HG02798 (cell line): ENCODE measurements around the gene MOV10L1.

ENCODE experiments used
- ATAC-seq: cut with Tn5 transposase; IDR thresholded peaks from one replicate; pipeline ENCODE4 v1.9.1; 2021; ENCODE audit warnings: mild to moderate bottlenecking; ENCODE audit not compliant: unreplicated experiment, poor library complexity

The MOV10L1 gene

DNA sequence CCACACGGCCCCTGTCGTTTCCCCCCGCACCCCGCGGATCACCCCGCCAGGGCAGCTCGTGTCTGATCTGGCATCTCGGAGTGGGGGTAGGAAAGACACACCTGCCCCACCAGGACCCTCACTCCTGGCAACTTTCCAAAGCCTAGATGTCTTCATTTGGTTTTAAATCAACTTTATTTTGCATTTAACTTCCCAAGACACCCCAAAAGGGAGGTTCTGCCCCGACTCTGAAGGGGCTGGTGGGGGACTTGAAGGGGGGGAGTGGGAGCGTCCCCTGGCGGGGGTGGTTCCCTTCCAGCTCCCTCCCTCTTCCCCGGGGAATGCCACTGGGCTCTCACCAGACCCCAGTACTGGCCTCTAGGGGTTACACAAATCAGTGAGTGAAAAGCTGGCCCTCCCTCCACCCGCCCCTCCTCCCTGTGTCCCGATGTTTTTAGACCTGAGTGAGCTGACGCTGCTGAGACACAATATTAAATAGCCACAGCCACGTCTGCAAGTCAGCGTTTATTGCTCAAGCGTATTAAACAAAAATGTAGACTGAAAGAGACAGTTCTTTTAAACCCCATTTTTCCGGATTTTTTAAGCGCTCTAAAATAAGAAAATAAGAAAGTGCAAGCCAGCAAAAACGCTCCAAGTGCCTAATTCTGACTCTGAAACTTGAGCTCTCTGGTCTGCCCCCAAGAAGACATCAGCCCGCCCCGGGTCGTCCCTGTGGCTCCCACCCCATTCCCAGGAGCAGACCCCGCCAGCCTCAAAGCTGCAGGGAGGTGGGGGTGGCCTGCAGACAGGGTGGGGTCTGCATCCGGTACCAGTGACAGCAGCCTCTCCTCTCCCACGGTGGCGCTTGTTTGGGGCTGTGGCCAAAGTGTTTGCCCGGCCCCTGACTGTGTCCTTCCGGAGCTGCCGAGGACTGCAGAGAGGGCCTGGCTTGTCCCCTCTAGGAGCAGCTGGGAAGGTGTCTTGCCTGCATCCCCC is 30.6 kb upstream of the MOV10L1 start:
- no peak for ATAC-seq

DNA sequence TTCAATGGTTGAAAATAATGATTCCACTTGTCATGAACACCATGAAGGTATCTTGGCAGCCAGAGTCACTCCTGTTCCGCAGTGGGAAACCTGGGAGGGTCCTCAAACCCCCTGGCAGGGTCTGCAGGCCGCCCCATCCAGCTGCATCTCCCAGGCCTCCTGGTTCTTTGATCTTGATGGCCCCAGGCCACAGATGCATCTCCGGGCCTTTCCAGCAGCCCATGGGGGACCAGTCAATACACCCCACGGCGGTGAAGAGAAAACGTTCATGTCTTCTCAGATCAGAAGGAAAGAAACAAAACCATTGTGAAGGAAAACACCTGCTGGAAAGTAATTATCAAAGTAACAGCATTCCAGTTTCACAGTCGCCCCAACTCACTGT is 29.9 kb upstream of the MOV10L1 start:
- no peak for ATAC-seq

DNA sequence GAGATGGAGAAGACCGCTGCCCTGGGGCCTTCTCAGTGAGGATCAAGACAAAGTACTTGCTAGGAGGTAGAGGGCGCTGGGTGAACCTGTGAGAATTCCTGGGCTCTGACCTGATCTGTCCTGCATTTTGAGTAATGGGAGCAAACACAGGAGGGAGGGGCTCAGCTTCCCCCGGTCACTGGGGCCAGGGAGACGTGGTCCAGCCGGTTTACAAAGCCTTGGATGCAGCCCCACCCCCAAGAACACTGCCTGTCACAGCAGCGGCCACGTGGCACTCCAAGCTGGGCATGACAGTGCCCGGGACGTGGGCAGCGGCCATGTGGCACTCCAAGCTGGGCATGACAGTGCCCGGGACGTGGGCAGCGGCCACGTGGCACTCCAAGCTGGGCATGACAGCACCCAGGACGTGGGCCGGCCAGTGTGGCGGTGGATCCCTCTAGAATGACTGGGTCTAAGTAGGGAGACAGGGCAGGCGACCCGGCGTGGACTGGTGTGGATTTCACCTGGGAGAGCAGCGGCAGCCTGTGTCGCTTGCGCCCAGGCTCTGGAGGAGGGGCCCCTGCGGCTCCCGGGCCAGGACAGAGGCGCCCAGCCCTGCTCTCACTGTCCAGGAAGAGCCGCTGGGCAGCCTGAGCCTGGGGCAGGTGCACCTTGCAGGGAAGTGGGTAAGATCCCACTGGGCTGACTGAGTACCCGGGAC is 29.2 kb upstream of the MOV10L1 start:
- no peak for ATAC-seq

GRCh38 chr22:50061141-50061823 is 28.5 kb upstream of the MOV10L1 start:
- no peak for ATAC-seq

DNA sequence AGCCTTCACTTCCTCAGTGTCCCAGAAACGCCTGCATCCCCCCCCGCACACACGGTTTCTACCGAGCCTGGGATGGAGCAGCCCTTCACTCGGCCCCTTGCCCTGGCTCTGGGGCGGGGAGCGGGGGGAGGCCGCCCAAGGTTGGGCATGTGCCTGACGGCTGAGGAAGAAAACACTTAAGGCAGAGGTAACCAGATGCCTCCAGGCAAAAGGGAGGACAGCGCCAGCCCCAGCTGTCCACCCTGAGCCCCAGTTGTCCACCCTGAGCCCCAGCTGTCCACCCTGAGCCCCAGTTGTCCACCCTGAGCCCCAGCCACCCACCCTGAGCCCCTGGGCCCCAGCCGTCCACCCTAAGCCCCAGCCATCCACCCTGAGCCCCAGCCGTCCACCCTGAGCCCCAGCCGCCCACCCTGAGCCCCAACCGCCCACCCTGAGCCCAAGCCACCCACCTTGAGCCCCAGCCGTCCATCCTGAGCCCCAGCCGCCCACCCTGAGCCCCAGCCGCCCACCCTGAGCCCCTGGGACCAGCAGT is 27.9 kb upstream of the MOV10L1 start:
- no peak for ATAC-seq

DNA sequence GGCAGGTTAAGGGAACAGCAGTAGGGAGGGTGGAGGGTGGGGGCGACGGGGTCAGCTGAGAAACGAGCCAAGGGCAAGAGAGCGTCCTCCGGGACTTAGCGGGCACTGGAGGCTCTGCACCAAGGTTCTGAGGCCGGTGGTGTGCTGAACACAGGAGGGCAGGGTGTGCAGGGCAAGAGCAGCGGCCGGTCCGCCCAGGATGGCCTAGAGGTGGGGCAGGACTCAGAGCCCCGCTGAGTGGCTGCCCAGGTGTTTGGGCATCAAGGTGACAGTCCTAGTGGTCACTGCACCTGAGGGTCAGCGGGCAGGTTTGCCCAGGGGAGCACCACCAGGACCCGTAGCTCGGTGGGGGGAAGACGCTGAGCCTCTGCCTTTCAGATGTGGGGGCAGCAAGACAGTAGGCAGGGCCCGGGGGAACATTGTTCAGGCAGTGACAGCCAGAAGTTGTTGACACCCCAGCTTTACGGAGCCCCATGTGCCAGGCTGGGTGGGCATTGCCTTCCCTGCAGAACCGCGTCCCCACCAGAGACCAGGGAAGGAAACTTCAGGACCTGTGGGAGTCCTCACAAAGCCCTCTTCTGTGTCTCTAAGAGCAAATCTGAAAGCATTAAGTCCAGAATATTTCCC is 27.2 kb upstream of the MOV10L1 start:
- ATAC-seq = no peak

DNA sequence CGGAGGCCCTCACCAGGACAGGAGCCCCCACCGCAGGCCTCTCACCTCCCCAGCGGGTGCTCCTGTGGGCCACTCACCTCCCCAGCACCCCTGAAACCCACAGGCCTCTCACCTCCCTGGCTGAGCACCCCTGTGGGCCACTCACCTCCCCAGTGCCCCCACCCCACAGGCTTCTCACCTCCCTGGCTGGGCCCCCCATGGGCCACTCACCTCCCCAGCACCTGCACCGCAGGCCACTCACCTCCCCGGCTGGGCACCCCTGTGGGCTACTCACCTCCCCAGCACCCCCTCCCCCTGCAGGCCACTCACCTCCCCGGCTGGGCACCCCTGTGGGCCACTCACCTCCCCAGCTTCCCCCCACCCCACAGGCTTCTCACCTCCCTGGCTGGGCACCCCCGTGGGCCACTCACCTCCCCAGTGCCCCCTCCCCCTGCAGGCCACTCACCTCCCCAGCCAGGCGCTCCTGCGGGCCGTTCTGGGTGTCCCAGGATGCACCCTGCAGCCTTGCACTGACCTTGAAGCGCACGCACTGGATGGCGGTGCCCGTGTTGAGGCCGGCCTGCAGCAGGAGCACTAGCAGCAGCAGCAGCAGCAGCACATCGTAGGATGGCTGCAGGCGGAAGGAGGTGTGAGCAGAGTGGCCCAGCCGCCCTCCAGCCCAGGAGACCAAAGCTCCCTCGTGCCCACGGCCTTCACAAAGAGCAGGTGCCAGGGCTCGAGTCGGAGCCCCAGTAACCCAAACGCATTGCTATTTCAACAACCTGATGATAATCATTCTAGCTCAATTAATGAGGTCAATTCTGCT is 26.0 kb upstream of the MOV10L1 start:
- no peak for ATAC-seq

GRCh38 chr22:50064453-50064852 is 25.4 kb upstream of the MOV10L1 start:
- no peak for ATAC-seq

DNA sequence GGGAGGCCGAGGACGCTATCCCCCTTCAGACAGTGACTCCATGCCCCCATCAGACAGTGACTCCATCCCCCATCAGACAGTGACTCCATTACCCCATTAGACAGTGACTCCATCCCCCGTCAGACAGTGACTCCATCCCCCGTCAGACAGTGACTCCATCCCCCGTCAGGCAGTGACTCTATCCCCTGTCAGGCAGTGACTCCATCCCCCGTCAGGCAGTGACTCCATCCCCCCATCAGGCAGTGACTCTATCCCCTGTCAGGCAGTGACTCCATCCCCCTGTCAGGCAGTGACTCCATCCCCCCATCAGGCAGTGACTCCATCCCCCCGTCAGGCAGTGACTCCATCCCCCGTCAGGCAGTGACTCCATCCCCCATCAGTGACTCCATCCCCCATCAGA is 22.6 kb upstream of the MOV10L1 start:
- ATAC-seq = no peak

DNA sequence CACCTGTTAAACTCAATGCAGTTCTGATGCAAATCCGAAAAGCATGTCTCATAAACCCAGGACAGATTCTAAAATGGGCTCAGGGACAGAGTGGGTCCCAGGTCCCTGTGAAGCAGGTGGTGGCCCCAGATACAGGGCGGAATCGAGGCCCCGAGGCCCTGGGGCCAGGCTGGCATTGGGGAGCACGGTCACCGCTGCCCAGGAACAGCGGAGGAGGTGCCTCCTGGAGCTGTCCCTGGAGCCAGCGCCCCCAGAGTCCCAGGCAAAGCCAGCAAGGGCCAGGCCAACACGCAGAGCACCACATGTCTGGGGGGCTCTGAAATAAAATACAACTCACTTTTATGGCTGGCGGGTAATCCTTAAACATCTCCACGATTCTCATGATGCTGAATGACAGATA is 21.7 kb upstream of the MOV10L1 start:
- ATAC-seq = no peak

GRCh38 chr22:50070366-50070765 is 19.4 kb upstream of the MOV10L1 start:
- ATAC-seq = no peak

DNA sequence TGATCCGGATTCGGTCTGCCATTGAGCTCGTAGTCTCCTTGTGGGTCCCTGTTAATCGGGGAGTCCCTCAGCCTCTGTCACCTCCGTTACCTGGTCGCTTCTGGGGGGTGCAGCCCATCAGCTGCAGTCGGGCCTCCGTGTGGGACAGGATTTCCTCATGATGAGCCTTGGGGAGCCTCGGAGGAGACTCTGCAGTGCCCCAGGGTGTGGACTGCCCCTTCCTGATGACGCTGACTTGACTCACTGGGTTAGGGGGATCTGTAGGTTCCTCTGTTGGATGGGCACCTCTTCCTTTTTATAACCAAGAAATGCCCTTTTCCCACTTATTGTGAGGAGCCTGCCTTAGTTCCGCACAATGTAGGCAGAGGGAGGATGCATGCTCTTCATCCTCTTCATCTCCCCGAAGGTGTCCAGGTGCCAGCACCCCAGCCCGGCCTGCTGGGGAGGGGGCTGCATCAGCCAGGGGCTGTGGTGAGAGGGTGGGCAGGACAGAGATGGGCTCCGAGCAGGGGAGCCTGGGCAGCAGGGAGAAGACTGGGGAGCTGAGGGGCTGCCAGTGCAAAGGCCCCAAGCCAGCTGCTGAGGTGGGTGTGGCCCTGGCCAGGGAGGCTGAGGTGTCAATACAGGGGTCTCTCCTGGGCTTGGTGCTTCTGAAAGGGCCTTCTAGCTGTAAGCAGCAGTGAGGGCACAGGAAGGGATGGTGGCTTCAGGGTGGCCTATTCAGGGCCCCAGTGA is 18.2 kb upstream of the MOV10L1 start:
- ATAC-seq = no peak

DNA sequence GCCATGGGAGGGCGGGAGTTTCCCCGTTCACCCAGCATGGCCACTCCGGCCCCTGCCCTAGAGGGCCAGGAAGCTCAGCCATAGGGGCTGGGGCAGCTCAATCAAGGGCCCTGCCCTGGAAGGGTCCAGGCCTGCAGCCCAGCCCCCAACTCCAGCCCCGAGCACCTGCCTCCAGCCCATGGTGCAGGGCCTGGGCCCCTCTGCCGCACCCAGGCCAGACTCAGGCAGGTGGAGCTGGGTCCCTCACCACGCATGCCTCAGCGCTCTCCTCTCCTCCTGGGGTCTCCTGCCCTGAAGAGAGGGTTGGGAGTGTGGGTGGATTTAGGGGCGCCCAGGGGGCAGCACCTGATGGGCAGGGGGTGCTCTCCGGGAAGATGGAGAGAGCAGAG is 17.6 kb upstream of the MOV10L1 start:
- ATAC-seq = no peak

GRCh38 chr22:50072714-50073538 is 16.9 kb upstream of the MOV10L1 start:
- ATAC-seq = no peak

DNA sequence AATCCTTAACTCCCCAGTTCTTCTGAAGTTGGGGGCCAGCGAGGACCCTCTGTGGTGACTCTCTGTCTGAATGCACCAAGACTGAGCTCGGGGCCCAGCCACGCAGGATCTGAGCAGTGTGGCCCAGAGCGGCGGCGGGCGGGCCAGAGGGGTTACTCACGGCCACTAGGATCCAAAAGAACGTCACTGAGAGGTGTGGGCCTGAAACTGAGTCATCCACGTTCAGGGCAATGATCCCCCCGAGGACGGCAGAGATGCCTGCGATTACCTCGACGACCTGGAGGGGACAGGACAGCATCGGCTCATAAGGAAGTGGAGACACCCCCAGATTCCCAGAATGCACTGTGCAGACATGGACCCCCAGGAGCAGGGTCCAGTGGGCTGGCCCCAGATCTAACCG is 15.8 kb upstream of the MOV10L1 start:
- ATAC-seq = no peak

DNA sequence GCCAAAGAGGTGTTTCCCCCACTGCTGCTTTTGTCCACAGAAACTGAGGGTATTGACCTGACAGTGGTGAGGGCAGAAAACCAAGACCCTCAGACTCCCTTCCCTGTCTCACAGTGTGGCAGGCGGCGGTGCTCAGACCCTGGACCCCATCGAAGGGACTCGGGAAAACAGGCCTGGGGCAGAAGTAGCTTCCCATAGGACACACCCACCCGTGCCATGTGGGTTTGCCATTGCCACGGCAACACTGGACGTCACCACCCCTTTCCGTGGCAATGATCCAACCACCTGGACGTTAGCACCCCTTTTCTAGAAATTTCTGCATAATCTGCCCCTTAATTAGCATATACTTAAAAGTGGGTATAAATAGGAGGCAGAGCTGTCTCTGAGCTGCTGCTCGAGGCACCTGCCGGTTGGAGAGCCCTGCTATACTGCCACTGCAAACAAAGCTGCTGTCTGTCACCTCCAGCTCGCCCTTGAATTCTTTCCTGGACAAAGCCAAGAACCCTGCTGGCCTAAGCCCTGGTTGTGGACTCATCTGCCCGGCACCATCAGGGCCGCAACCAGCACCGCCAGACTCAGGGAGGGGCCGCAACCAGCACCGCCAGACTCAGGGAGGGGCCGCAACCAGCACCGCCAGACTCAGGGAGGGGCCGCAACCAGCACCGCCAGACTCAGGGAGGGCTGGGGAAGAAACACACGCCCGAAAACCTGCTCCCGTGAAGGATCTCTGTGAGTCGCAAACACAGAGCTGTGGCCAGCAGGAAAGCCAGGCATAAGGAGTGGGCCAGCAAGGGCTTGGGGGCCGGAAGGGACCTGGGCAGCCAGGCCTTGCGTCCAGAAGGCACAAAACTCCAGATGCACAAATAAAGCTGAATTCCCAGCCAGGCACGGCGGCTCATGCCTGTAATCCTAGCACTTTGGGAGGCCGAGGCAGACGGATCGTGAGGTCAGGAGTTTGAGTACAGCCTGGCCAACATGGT is 15.0 kb upstream of the MOV10L1 start:
- no peak for ATAC-seq
